ENCODE measurements around the gene PCDH9. TPM values are rescaled to one million over a fixed set of nuclear protein-coding genes. Genes with fewer than 3 reads are reported as not detected.

PCDH9 gene
- total and polyA plus RNA-seq, 2 of the 4 experiments (the other 2 are of a cell fraction): 2.2 to 10.2 TPM

GRCh38 chr13:67259208-67259607 lies 29.1 kb upstream of the PCDH9 start:
- Histone ChIP-seq H3K14ac (replicated peaks; ENCODE audit: low read depth, low read length) (no peak overlapping the region), H2BK15ac (ENCODE audit: low read depth, low read length) (no peak overlapping the region), H2BK20ac (ENCODE audit: low read depth, low read length) (no peak overlapping the region), H3K4me3 (ENCODE audit: insufficient read depth, low read depth, low read length) (no peak overlapping the region), H3K9ac (ENCODE audit: low read depth, low read length) (no peak overlapping the region), H2AK5ac (ENCODE audit: low read depth, low read length) (no peak overlapping the region), H3K4me1 (ENCODE audit: control insufficient read depth, insufficient read depth, low read length) (no peaks in the 10 kb centered on the region), H3K56ac (ENCODE audit: extremely low read depth, insufficient read depth, low read length) (no peak overlapping the region), H2BK5ac (ENCODE audit: low read depth, low read length, poor library complexity, severe bottlenecking) (no peak overlapping the region), H3K36me3 (ENCODE audit: control insufficient read depth, insufficient read depth, low read length) (no peaks in the 10 kb centered on the region), H3K27ac (ENCODE audit: insufficient read depth, low read length) (no peak overlapping the region), H3K9me1 (ENCODE audit: insufficient read depth, low read length) (no peaks in the 10 kb centered on the region), H4K20me1 (ENCODE audit: insufficient read depth, low read length) (no peaks in the 10 kb centered on the region), H3K27me3 (ENCODE audit: control insufficient read depth, insufficient read depth, low read length) (no peaks in the 10 kb centered on the region), H4K91ac (ENCODE audit: insufficient read depth, low read depth, low read length) (no peak overlapping the region), H3K23ac (ENCODE audit: low read depth, low read length) (no peak overlapping the region), H3K18ac (ENCODE audit: low read depth, low read length) (no peak overlapping the region), H3K4me2 (ENCODE audit: low read depth, low read length) (no peak overlapping the region), H2BK120ac (ENCODE audit: low read depth, low read length) (no peak overlapping the region), H3K4ac (ENCODE audit: low read depth, low read length) (no peak overlapping the region), H3K9me3 (ENCODE audit: control insufficient read depth, insufficient read depth, low read length) (no peaks in the 10 kb centered on the region), H4K8ac (ENCODE audit: low read depth in 2 of 2, low read length in 2 of 2) (no peak overlapping the region), H2AK9ac (replicated peaks; ENCODE audit: low read depth, low read length, poor library complexity) (no peak overlapping the region), H4K5ac (ENCODE audit: low read depth, low read length) (no peak overlapping the region), H2AFZ (replicated peaks; ENCODE audit: low read length, poor library complexity) (no peak overlapping the region), H3K79me1 (ENCODE audit: low read depth in 1 of 2, low read length in 2 of 2) (no peaks in the 10 kb centered on the region)
- POLR2A ChIA-PET (ENCODE audit: unreplicated experiment): no interaction called here
- ATAC-seq (ENCODE audit: low read depth): no peak
- intact Hi-C loops (cut with micrococcal nuclease) (no loop called here), in situ Hi-C loops (cut with MboI; ENCODE audit: low sequenced_read_pairs) (no loop called here), dilution Hi-C loops (cut with HindIII; ENCODE audit: low sequenced_read_pairs, unreplicated experiment) (no loop called here)
- no peak for TF ChIP-seq MAZ (IDR thresholded peaks at IDR 0.05; ENCODE audit: borderline replicate concordance, low read depth, low read length)
- TF ChIP-seq ELK1 (IDR thresholded peaks at IDR 0.05; ENCODE audit: borderline replicate concordance, low read depth, low read length): no peak
- TF ChIP-seq RFX5 (IDR thresholded peaks at IDR 0.05; ENCODE audit: low read depth, low read length): no peak
- TF ChIP-seq CTCF (conservative IDR thresholded peaks at IDR 0.05; ENCODE audit: low read depth, low read length): no peak
- no peak for TF ChIP-seq NFE2L2 (IDR thresholded peaks at IDR 0.05; ENCODE audit: low read depth, low read length)
- TF ChIP-seq FOS (IDR thresholded peaks at IDR 0.05; ENCODE audit: low read depth, low read length): no peak
- TF ChIP-seq POLR2A (IDR thresholded peaks at IDR 0.05; ENCODE audit: low read depth, low read length): no peak
- TF ChIP-seq SMC3 (IDR thresholded peaks at IDR 0.05; ENCODE audit: low read depth, low read length): no peak
- TF ChIP-seq CHD1 (IDR thresholded peaks at IDR 0.05; ENCODE audit: low read depth, low read length): no peak
- no peak for TF ChIP-seq CEBPB (IDR thresholded peaks at IDR 0.05; ENCODE audit: low read depth, low read length)
- CTCF ChIA-PET: no interaction called here
- no TSS peak for BruUV-seq (replicated peaks)
- WGBS, 2 experiments (ENCODE audit: extremely low coverage in 2 of 2, insufficient read length in 1 of 2): no CpG with 5 or more reads among the region's 5 CpGs
- no peak for DNase-seq

All from IMR-90 (cell line).